ENCODE measurements around the gene WASF2. TPM values are rescaled to one million over a fixed set of nuclear protein-coding genes. Genes with fewer than 3 reads are reported as not detected.
"Not testable (repeated sequence)": the region's sequence is repeated elsewhere in the genome, so short reads cannot be mapped to it uniquely, and the experiment has no call there.

Gene WASF2
- total RNA-seq, 1 donor from 2014 or later: 25.6 TPM

GRCh38 chr1:27439150-27439549, 50.8 kb downstream of the WASF2 start:
- no peaks in the 10 kb centered on the region for H3K27me3 ChIP-seq (ENCODE audit: control insufficient read depth in 3 of 3, insufficient read depth in 3 of 3, low read length in 3 of 3)
- H3K4me1 ChIP-seq (ENCODE audit: control insufficient read depth in 3 of 3, insufficient read depth in 3 of 3, low read length in 3 of 3): peaks cover 42 to 50% (median 45%) of the 10 kb centered on the region in 3 donors
- H3K9ac ChIP-seq (ENCODE audit: low read depth in 1 of 3, low read length in 3 of 3): no peak overlapping the region
- H3K27ac ChIP-seq (ENCODE audit: low read depth, low read length): no peak overlapping the region
- H3K4me3 ChIP-seq (ENCODE audit: low read length in 3 of 3): no peak overlapping the region
- H3K9me3 ChIP-seq (ENCODE audit: control insufficient read depth in 3 of 3, low read length in 3 of 3): no peaks in the 10 kb centered on the region
- no peaks in the 10 kb centered on the region for H3K36me3 ChIP-seq (ENCODE audit: control insufficient read depth in 3 of 3, insufficient read depth in 3 of 3, low read length in 3 of 3)

- Histone ChIP-seq H3K36me3 (ENCODE audit: control insufficient read depth in 3 of 3, insufficient read depth in 3 of 3, low read length in 3 of 3) (no peaks in the 10 kb centered on the region), H3K27me3 (ENCODE audit: control insufficient read depth in 3 of 3, insufficient read depth in 3 of 3, low read length in 3 of 3) (no peaks in the 10 kb centered on the region), H3K4me1 (ENCODE audit: control insufficient read depth in 3 of 3, insufficient read depth in 3 of 3, low read length in 3 of 3) (peaks cover 44 to 53% (median 49%) of the 10 kb centered on the region in 3 donors), H3K9ac (ENCODE audit: low read depth in 1 of 3, low read length in 3 of 3) (no peak overlapping the region), H3K9me3 (ENCODE audit: control insufficient read depth in 3 of 3, low read length in 3 of 3) (no peaks in the 10 kb centered on the region), H3K4me3 (ENCODE audit: low read length in 3 of 3) (no peak overlapping the region), H3K27ac (ENCODE audit: low read depth, low read length) (no peak overlapping the region)
Measured at GRCh38 chr1:27438621-27439061, 51.3 kb downstream of the WASF2 start.

- H3K27me3 ChIP-seq (ENCODE audit: control insufficient read depth in 3 of 3, insufficient read depth in 3 of 3, low read length in 3 of 3): no peaks in the 10 kb centered on the region
- peak overlapping the region in 1 of 3 donors; percentile 45 for H3K4me3 ChIP-seq (ENCODE audit: low read length in 3 of 3)
- no peaks in the 10 kb centered on the region for H3K9me3 ChIP-seq (ENCODE audit: control insufficient read depth in 3 of 3, low read length in 3 of 3)
- peaks cover 47 to 59% (median 56%) of the 10 kb centered on the region in 3 donors for H3K4me1 ChIP-seq (ENCODE audit: control insufficient read depth in 3 of 3, insufficient read depth in 3 of 3, low read length in 3 of 3)
- H3K27ac ChIP-seq (ENCODE audit: low read depth, low read length): peak overlapping the region; percentile 64
- no peak overlapping the region for H3K9ac ChIP-seq (ENCODE audit: low read depth in 1 of 3, low read length in 3 of 3)
- H3K36me3 ChIP-seq (ENCODE audit: control insufficient read depth in 3 of 3, insufficient read depth in 3 of 3, low read length in 3 of 3): peaks cover 0 to under 1% (median 0%) of the 10 kb centered on the region in 3 donors
Measured at GRCh38 chr1:27436204-27437159, 53.5 kb downstream of the WASF2 start.

GRCh38 chr1:27435566-27436203, 54.3 kb downstream of the WASF2 start:
- H3K27me3 ChIP-seq (ENCODE audit: control insufficient read depth in 3 of 3, insufficient read depth in 3 of 3, low read length in 3 of 3): no peaks in the 10 kb centered on the region
- peaks cover 0 to 3% (median 0%) of the 10 kb centered on the region in 3 donors for H3K36me3 ChIP-seq (ENCODE audit: control insufficient read depth in 3 of 3, insufficient read depth in 3 of 3, low read length in 3 of 3)
- H3K4me1 ChIP-seq (ENCODE audit: control insufficient read depth in 3 of 3, insufficient read depth in 3 of 3, low read length in 3 of 3): peaks cover 55 to 67% (median 63%) of the 10 kb centered on the region in 3 donors
- peak overlapping the region; percentile 64 for H3K27ac ChIP-seq (ENCODE audit: low read depth, low read length)
- H3K9me3 ChIP-seq (ENCODE audit: control insufficient read depth in 3 of 3, low read length in 3 of 3): no peaks in the 10 kb centered on the region
- peak overlapping the region in 1 of 3 donors; percentile 32 for H3K4me3 ChIP-seq (ENCODE audit: low read length in 3 of 3)
- H3K9ac ChIP-seq (ENCODE audit: low read depth in 1 of 3, low read length in 3 of 3): no peak overlapping the region

- no peak overlapping the region for H3K9ac ChIP-seq (ENCODE audit: low read depth in 1 of 3, low read length in 3 of 3)
- H3K4me1 ChIP-seq (ENCODE audit: control insufficient read depth in 3 of 3, insufficient read depth in 3 of 3, low read length in 3 of 3): peaks cover 54 to 70% (median 68%) of the 10 kb centered on the region in 3 donors
- H3K36me3 ChIP-seq (ENCODE audit: control insufficient read depth in 3 of 3, insufficient read depth in 3 of 3, low read length in 3 of 3): peaks cover 0 to 3% (median 0%) of the 10 kb centered on the region in 3 donors
- no peaks in the 10 kb centered on the region for H3K9me3 ChIP-seq (ENCODE audit: control insufficient read depth in 3 of 3, low read length in 3 of 3)
- no peak overlapping the region for H3K4me3 ChIP-seq (ENCODE audit: low read length in 3 of 3)
- H3K27me3 ChIP-seq (ENCODE audit: control insufficient read depth in 3 of 3, insufficient read depth in 3 of 3, low read length in 3 of 3): no peaks in the 10 kb centered on the region
- peak overlapping the region; percentile 10 for H3K27ac ChIP-seq (ENCODE audit: low read depth, low read length)
Measured at GRCh38 chr1:27433706-27434105, 56.3 kb downstream of the WASF2 start.

GRCh38 chr1:27432725-27433124, 57.2 kb downstream of the WASF2 start:
- H3K27ac ChIP-seq (ENCODE audit: low read depth, low read length): not testable (repeated sequence)

GRCh38 chr1:27431601-27431940, 58.4 kb downstream of the WASF2 start:
- Histone ChIP-seq H3K4me1 (ENCODE audit: control insufficient read depth in 3 of 3, insufficient read depth in 3 of 3, low read length in 3 of 3) (peaks cover 52 to 67% (median 62%) of the 10 kb centered on the region in 3 donors), H3K27ac (ENCODE audit: low read depth, low read length) (peak overlapping the region; percentile 58), H3K9ac (ENCODE audit: low read depth in 1 of 3, low read length in 3 of 3) (no peak overlapping the region), H3K36me3 (ENCODE audit: control insufficient read depth in 3 of 3, insufficient read depth in 3 of 3, low read length in 3 of 3) (peaks cover 0 to 6% (median 0%) of the 10 kb centered on the region in 3 donors), H3K9me3 (ENCODE audit: control insufficient read depth in 3 of 3, low read length in 3 of 3) (no peaks in the 10 kb centered on the region), H3K4me3 (ENCODE audit: low read length in 3 of 3) (peak overlapping the region in 1 of 3 donors; percentile 32), H3K27me3 (ENCODE audit: control insufficient read depth in 3 of 3, insufficient read depth in 3 of 3, low read length in 3 of 3) (no peaks in the 10 kb centered on the region)

More at GRCh38 chr1:27432725-27433124, 57.2 kb downstream of the WASF2 start:
- H3K27me3 ChIP-seq (ENCODE audit: control insufficient read depth in 3 of 3, insufficient read depth in 3 of 3, low read length in 3 of 3); H3K9me3 ChIP-seq (ENCODE audit: control insufficient read depth in 3 of 3, low read length in 3 of 3); H3K36me3 ChIP-seq (ENCODE audit: control insufficient read depth in 3 of 3, insufficient read depth in 3 of 3, low read length in 3 of 3); H3K9ac ChIP-seq (ENCODE audit: low read depth in 1 of 3, low read length in 3 of 3); H3K4me3 ChIP-seq (ENCODE audit: low read length in 3 of 3): not testable (repeated sequence)
- H3K4me1 ChIP-seq (ENCODE audit: control insufficient read depth in 3 of 3, insufficient read depth in 3 of 3, low read length in 3 of 3): peaks cover 52 to 70% (median 68%) of the 10 kb centered on the region in 3 donors

GRCh38 chr1:27430903-27431600, 58.9 kb downstream of the WASF2 start:
- Histone ChIP-seq H3K27ac (ENCODE audit: low read depth, low read length) (peak overlapping the region; percentile 58), H3K36me3 (ENCODE audit: control insufficient read depth in 3 of 3, insufficient read depth in 3 of 3, low read length in 3 of 3) (peaks cover 0 to 6% (median 0%) of the 10 kb centered on the region in 3 donors), H3K4me3 (ENCODE audit: low read length in 3 of 3) (peak overlapping the region in 1 of 3 donors; percentile 32), H3K4me1 (ENCODE audit: control insufficient read depth in 3 of 3, insufficient read depth in 3 of 3, low read length in 3 of 3) (peaks cover 47 to 62% (median 57%) of the 10 kb centered on the region in 3 donors), H3K9ac (ENCODE audit: low read depth in 1 of 3, low read length in 3 of 3) (no peak overlapping the region), H3K9me3 (ENCODE audit: control insufficient read depth in 3 of 3, low read length in 3 of 3) (no peaks in the 10 kb centered on the region), H3K27me3 (ENCODE audit: control insufficient read depth in 3 of 3, insufficient read depth in 3 of 3, low read length in 3 of 3) (no peaks in the 10 kb centered on the region)

GRCh38 chr1:27429029-27429425, 60.9 kb downstream of the WASF2 start:
- H3K4me3 ChIP-seq (ENCODE audit: low read length in 3 of 3): peak overlapping the region in 2 of 3 donors; percentile 12 to 34
- H3K27me3 ChIP-seq (ENCODE audit: control insufficient read depth in 3 of 3, insufficient read depth in 3 of 3, low read length in 3 of 3): no peaks in the 10 kb centered on the region
- peaks cover 0 to 9% (median 0%) of the 10 kb centered on the region in 3 donors for H3K36me3 ChIP-seq (ENCODE audit: control insufficient read depth in 3 of 3, insufficient read depth in 3 of 3, low read length in 3 of 3)
- H3K9ac ChIP-seq (ENCODE audit: low read depth in 1 of 3, low read length in 3 of 3): peak overlapping the region in 1 of 3 donors; percentile 35
- peak overlapping the region; percentile 81 for H3K27ac ChIP-seq (ENCODE audit: low read depth, low read length)
- peaks cover 37 to 48% (median 45%) of the 10 kb centered on the region in 3 donors for H3K4me1 ChIP-seq (ENCODE audit: control insufficient read depth in 3 of 3, insufficient read depth in 3 of 3, low read length in 3 of 3)
- H3K9me3 ChIP-seq (ENCODE audit: control insufficient read depth in 3 of 3, low read length in 3 of 3): no peaks in the 10 kb centered on the region

All from skeletal muscle tissue (tissue), 4 donors.